B cell (primary cell): Measurements from ENCODE around the gene NKD2. TPM values are rescaled to one million over a fixed set of nuclear protein-coding genes. Genes with fewer than 3 reads are reported as not detected.

Experiments used
- ATAC-seq: fragments of 200-7000 bp; cut with Tn5 transposase; one replicate; pipeline ENCODE4 v1.10.0; 2021; ENCODE audit warnings: low read depth, mild to moderate bottlenecking, moderate number of reproducible peaks, moderate library complexity
- CTCF ChIA-PET: fragments of 350-600 bp; sonication (Branson Sonifier 250); formaldehyde crosslinking; loops from one replicate; lab custom pipeline; 2021; ENCODE audit warnings: antibody characterized with exemption, inconsistent platforms; lab: Charles Lee
- POLR2A ChIA-PET: fragments of 350-600 bp; sonication (Branson Sonifier 250); formaldehyde crosslinking; loops from one replicate; lab custom pipeline; 2021; ENCODE audit warnings: antibody characterized with exemption; lab: Charles Lee
- DNase-seq: peaks from one replicate; pipeline ENCODE4 v3.0.0; 2013
- H2AFZ ChIP-seq: 2 replicates; pipeline ENCODE4 v1.6.1; 2012; ENCODE audit warnings: mild to moderate bottlenecking, low read depth, low read length; ENCODE audit not compliant: insufficient read depth, poor library complexity, severe bottlenecking
- H3K27ac ChIP-seq, 2 donors: 1 replicate in 1 of 2; 2 replicates in 1 of 2; pipeline ENCODE4 v1.5.1; 2012 to 2013; ENCODE audit warnings: low read length in 2 of 2, mild to moderate bottlenecking in 2 of 2, moderate library complexity in 1 of 2
- H3K27me3 ChIP-seq, 4 experiments: fragments of 200-600 bp in 1 of 4; sonication (generic) in 1 of 4; replicated peaks in 1 of 4; 1 replicate in 2 of 4; 2 replicates in 2 of 4; pipeline versions ENCODE4 v1.6.1 to v1.7.0; 2013 to 2016; ENCODE audit warnings: low read length in 3 of 4, mild to moderate bottlenecking in 2 of 4, mixed read lengths in 1 of 4, moderate library complexity in 1 of 4; ENCODE audit not compliant: insufficient read depth in 4 of 4, control insufficient read depth in 3 of 4; ENCODE audit errors: control extremely low read depth in 1 of 4
- H3K36me3 ChIP-seq, 2 experiments: replicated peaks in 1 of 2; 1 replicate in 1 of 2; 2 replicates in 1 of 2; pipeline versions ENCODE4 v1.6.1 to v1.7.1; 2013; ENCODE audit warnings: low read length in 1 of 2; ENCODE audit not compliant: insufficient read depth in 2 of 2, control insufficient read depth in 1 of 2; ENCODE audit errors: control extremely low read depth in 1 of 2, extremely low read depth in 1 of 2
- H3K4me1 ChIP-seq, 2 donors: fragments of 200-600 bp in 1 of 2; sonication (generic) in 1 of 2; 1 replicate in 1 of 2; 2 replicates in 1 of 2; pipeline versions ENCODE4 v1.5.1 to v1.6.1; 2013 to 2017; ENCODE audit warnings: low read length in 2 of 2; ENCODE audit not compliant: control insufficient read depth in 2 of 2, insufficient read depth in 2 of 2
- H3K4me2 ChIP-seq: replicated peaks from 2 replicates; pipeline ENCODE3; 2012; ENCODE audit warnings: mild to moderate bottlenecking, low read depth, low read length; ENCODE audit not compliant: poor library complexity, severe bottlenecking
- H3K4me3 ChIP-seq, 5 experiments: fragments of 200-600 bp in 1 of 5; sonication (generic) in 1 of 5; 1 replicate in 3 of 5; 2 replicates in 2 of 5; pipeline versions ENCODE4 v1.5.1 to v1.7.0; 2011 to 2016; ENCODE audit warnings: low read length in 4 of 5, mild to moderate bottlenecking in 4 of 5, low read depth in 2 of 5, control low read depth in 1 of 5, moderate library complexity in 1 of 5; ENCODE audit not compliant: insufficient read depth in 1 of 5; ENCODE audit errors: control extremely low read depth in 1 of 5, extremely low read depth in 1 of 5
- H3K79me2 ChIP-seq: fragments of 200-600 bp; sonication (generic); one replicate; pipeline ENCODE4 v1.6.0; 2016; ENCODE audit warnings: low read length; ENCODE audit not compliant: control insufficient read depth, insufficient read depth
- H3K9ac ChIP-seq: fragments of 200-600 bp; sonication (generic); 2 replicates; pipeline ENCODE4 v1.6.1; 2017; ENCODE audit warnings: mild to moderate bottlenecking, low read length, moderate library complexity
- H3K9me3 ChIP-seq, 3 donors: one replicate each; pipeline versions ENCODE4 v1.6.1 to v1.7.1; 2013; ENCODE audit warnings: low read length in 2 of 3; ENCODE audit not compliant: control insufficient read depth in 2 of 3, insufficient read depth in 1 of 3; ENCODE audit errors: control extremely low read depth in 1 of 3
- H4K20me1 ChIP-seq: 2 replicates; pipeline ENCODE4 v1.6.0; 2012; ENCODE audit warnings: mild to moderate bottlenecking, low read length; ENCODE audit not compliant: insufficient read depth, control insufficient read depth, poor library complexity, severe bottlenecking
- H3K27ac Mint-ChIP-seq: one replicate; pipeline ENCODE4 v1.8.0; 2021; ENCODE audit warnings: mixed read lengths
- H3K27me3 Mint-ChIP-seq: one replicate; pipeline ENCODE4 v1.8.0; 2021; ENCODE audit warnings: mixed read lengths
- H3K4me1 Mint-ChIP-seq: one replicate; pipeline ENCODE4 v1.8.0; 2021; ENCODE audit warnings: mixed read lengths
- H3K4me3 Mint-ChIP-seq: one replicate; pipeline ENCODE4 v1.8.0; 2021; ENCODE audit warnings: mixed read lengths
- H3K9me3 Mint-ChIP-seq: one replicate; pipeline ENCODE4 v1.8.0; 2022; ENCODE audit warnings: mixed read lengths; ENCODE audit not compliant: insufficient read depth
- EZH2 ChIP-seq: IDR thresholded peaks from 2 replicates; pipeline ENCODE4 v1.6.1; 2012; ENCODE audit warnings: borderline replicate concordance, low read depth, mild to moderate bottlenecking, moderate library complexity, low read length; ENCODE audit not compliant: insufficient read depth, poor library complexity, severe bottlenecking
- WGBS: methylation state at CpG from one replicate; pipeline ENCODE4 v1.1.5; 2013; ENCODE audit warnings: missing lambda C conversion rate; ENCODE audit not compliant: insufficient coverage; 5-methylcytosine and 5-hydroxymethylcytosine counted together
- intact Hi-C: fragments of 100-400 bp; cut with micrococcal nuclease; formaldehyde crosslinking; loops from one replicate; pipeline ENCODE4 v1.10.0; 2022
- polyA plus RNA-seq: library from polyadenylated mRNA; depleted of rRNA; stranded (reverse); fragments of >200 nt; gene quantifications from 2 replicates; pipeline ENCODE4 v1.2.3, GENCODE V29; 2012
- total RNA-seq, 2 donors: library from RNA; stranded (reverse); fragments of 120-200 nt in 1 of 2; gene quantifications; 1 replicate in 1 of 2; 2 replicates in 1 of 2; pipeline versions ENCODE4 v1.2.3 to v1.2.4, GENCODE V29; 2013 to 2022
- TF ChIP-seq, protein P1 (sequence below): fragments of 200-600 bp; IDR thresholded peaks from one replicate; pipeline ENCODE4 v1.8.0; 2022; ENCODE audit warnings: antibody characterized with exemption, mild to moderate bottlenecking

The NKD2 gene
- total and polyA plus RNA-seq, 2 donors (not counting 1 experiment from before 2014, with no cell fraction given): 0.12 to 0.34 TPM

DNA sequence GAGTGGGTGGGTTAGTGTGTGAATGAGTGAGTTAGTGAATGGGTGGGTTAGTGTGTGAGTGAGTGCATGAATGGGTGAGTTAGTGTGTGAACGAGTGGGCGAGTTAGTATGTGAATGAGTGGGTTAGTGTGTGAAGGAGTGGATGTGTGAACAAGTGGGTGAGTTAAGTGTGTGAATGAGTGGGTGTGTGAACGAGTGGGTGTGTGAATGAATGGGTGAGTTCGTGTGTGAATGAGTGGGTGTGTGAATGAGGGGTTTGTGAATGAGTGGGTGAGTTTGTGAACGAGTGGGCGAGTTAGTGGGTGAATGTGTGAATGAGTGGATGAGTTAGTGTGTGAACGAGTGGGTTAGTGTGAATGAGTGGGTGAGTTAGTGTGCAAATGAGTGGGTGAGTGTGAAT, 34.0 kb downstream of the NKD2 start:
- ChIA-PET CTCF (no interaction called here), POLR2A (no interaction called here)
- Histone ChIP-seq H4K20me1 (no peaks in the 10 kb centered on the region), H3K27me3 (no peaks in the 10 kb centered on the region), H3K27ac (no peak overlapping the region), H3K36me3 (no peaks in the 10 kb centered on the region), H3K4me3 (no peak overlapping the region), H3K9me3 (no peaks in the 10 kb centered on the region), H3K4me2 (no peak overlapping the region), H3K9ac (no peak overlapping the region), H3K4me1 (no peaks in the 10 kb centered on the region), H3K79me2 (no peaks in the 10 kb centered on the region), H2AFZ (no peak overlapping the region)
- H3K27me3 Mint-ChIP-seq: no peaks in the 10 kb centered on the region
- ATAC-seq (no peak), DNase-seq (no peak)
- H3K9me3 Mint-ChIP-seq: peaks cover 33% of the 10 kb centered on the region
- H3K4me1 Mint-ChIP-seq: no peaks in the 10 kb centered on the region
- no peak overlapping the region for H3K4me3 Mint-ChIP-seq
- 90% methylated on average over 7 of the region's 7 CpGs for WGBS
- intact Hi-C loops: no loop called here
- TF ChIP-seq, protein P1, sequence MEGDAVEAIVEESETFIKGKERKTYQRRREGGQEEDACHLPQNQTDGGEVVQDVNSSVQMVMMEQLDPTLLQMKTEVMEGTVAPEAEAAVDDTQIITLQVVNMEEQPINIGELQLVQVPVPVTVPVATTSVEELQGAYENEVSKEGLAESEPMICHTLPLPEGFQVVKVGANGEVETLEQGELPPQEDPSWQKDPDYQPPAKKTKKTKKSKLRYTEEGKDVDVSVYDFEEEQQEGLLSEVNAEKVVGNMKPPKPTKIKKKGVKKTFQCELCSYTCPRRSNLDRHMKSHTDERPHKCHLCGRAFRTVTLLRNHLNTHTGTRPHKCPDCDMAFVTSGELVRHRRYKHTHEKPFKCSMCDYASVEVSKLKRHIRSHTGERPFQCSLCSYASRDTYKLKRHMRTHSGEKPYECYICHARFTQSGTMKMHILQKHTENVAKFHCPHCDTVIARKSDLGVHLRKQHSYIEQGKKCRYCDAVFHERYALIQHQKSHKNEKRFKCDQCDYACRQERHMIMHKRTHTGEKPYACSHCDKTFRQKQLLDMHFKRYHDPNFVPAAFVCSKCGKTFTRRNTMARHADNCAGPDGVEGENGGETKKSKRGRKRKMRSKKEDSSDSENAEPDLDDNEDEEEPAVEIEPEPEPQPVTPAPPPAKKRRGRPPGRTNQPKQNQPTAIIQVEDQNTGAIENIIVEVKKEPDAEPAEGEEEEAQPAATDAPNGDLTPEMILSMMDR: no peak
- no peak for TF ChIP-seq EZH2
- no peak overlapping the region for H3K27ac Mint-ChIP-seq

GRCh38 chr5:1043327-1043726, 34.7 kb downstream of the NKD2 start:
- H3K27me3 Mint-ChIP-seq: no peaks in the 10 kb centered on the region
- no peaks in the 10 kb centered on the region for H3K27me3 ChIP-seq
- no peak overlapping the region for H3K27ac ChIP-seq
- H3K4me1 ChIP-seq: no peaks in the 10 kb centered on the region
- no peak overlapping the region for H3K4me3 ChIP-seq
- no peak overlapping the region for H3K4me3 Mint-ChIP-seq
- no peak overlapping the region for H3K9ac ChIP-seq
- H3K9me3 Mint-ChIP-seq: peaks cover 33% of the 10 kb centered on the region
- no peaks in the 10 kb centered on the region for H4K20me1 ChIP-seq
- H3K27ac Mint-ChIP-seq: no peak overlapping the region
- no peaks in the 10 kb centered on the region for H3K36me3 ChIP-seq
- intact Hi-C loops: no loop called here
- no peak overlapping the region for H2AFZ ChIP-seq
- DNase-seq (no peak), ATAC-seq (no peak)
- ChIA-PET CTCF (no interaction called here), POLR2A (no interaction called here)
- H3K4me1 Mint-ChIP-seq: no peaks in the 10 kb centered on the region
- H3K9me3 ChIP-seq: no peaks in the 10 kb centered on the region
- 86% methylated on average over 7 of the region's 7 CpGs for WGBS
- H3K4me2 ChIP-seq: no peak overlapping the region
- H3K79me2 ChIP-seq: no peaks in the 10 kb centered on the region
- TF ChIP-seq, protein P1: no peak
- no peak for TF ChIP-seq EZH2
